NCI-H1694 (cell line): Measurements from ENCODE around the gene DDIT3.

Experiments
- DNase-seq: peaks from one replicate; lab custom pipeline; 2025; lab: John Stamatoyannopoulos, UW

The DDIT3 gene

DNA sequence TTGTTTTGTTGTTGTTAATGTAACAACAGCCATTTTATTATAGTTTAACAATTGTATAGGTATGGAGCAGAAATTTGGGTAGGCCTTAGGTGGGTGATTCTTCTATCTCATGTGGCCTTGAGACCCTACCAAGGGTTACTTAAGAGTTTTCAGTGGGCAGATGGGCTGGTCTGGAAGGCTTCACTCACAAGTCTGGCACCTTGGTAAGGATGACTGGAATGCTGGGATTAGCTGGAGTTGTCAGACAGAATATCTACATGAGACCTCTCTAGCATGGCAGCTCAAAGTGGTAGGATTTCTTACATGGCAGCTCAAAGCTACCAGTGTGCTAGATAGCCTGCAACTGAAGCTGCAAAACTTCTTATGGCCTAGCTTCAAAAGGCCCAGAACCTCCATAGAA is 34.6 kb downstream of the DDIT3 start:
- no peak for DNase-seq

DNA sequence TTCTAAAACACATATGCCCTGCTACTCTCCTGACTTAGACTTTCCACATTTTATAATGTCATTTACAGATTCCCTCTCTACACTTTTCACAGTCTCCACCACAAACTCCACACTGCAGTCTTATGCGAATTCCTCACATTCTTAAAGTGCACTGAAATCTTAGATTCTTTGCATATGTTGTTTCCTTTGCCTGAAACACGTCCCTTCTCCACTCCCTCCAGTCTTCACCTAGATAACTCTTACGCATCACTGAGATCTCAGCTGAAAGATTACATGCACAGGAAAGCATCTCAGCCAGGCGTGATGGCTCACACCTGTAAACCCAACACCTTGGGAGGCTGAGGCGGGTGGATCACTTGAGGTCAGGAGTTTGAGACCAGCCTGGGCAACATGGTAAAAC is 36.8 kb downstream of the DDIT3 start:
- no peak for DNase-seq

DNA sequence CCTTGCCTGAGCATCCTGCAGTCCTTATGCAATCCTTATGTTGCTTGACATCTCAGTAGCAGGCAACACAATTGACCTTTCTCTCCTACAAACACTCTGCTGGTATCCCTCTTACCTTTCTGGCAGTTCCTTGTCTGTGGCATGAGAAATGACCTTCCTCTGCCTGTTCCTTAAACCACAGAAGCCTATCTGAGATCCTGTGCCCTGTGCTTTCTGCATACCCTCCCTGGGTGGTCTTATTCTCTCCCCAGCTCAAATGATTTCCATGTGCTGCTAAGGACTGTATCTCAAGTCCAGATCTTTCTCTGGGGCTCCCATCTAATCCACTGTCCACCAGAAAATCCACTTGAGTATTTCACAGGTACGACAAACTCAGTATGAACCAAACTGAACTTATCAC is 38.6 kb downstream of the DDIT3 start:
- no peak for DNase-seq

DNA sequence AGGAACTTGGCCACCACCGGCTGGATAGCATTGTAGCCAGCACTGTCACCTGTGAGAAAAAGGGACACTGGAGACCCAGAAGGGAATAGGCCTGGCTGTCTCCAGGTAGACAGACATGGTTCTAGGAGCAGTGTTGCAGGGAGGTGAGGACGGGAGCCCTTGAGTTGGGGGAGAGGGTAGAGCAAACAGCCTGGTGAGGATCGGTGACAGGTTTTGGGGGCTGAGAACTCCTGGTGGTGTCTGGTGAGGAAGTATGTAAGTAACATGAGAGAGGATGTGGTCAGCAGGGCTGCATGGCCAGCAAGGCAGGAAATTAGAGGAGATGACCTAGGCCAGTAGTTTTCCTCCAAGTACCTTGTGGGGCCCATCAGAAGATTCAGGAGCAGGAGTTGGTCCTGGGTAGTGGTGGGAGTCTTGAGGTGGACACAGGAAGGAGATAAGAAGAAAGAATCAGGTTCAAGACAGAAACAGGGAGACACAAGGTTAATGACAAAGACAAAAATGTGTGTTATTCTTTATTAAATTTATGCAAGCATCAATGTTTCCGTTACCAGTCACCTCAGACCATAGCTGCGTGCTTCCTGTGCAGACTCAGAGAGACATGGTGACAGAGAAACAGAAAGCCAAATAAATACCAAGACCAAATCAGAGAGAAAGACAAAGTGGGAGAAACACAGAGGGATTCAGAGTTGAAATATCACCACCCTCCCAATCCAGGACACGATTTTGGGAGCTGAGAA is 40.8 kb downstream of the DDIT3 start, which contains the start of gene ARHGAP9:
ARHGAP9 (minus strand) TSS at position 491 of the 740 bp plus-strand sequence; CDS start at position 31, 460 bp downstream.
- DNase-seq: no peak

DNA sequence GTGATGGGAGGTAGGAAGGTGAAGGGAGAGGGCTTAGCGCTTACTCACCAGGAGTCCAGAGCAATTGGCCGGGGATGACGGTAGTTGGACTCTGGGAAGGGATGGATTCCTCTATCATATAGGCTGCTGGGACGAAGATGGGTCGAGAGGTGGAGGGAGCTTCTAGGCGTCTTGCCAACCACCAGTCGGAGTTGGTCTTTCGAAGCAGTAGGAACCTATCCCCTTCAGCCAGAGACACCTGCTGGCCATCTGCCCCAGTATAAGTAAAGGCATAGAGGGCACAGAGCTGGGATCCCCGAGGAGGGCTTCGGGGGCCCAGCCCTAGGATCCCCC is 41.3 kb downstream of the DDIT3 start:
- no peak for DNase-seq

DNA sequence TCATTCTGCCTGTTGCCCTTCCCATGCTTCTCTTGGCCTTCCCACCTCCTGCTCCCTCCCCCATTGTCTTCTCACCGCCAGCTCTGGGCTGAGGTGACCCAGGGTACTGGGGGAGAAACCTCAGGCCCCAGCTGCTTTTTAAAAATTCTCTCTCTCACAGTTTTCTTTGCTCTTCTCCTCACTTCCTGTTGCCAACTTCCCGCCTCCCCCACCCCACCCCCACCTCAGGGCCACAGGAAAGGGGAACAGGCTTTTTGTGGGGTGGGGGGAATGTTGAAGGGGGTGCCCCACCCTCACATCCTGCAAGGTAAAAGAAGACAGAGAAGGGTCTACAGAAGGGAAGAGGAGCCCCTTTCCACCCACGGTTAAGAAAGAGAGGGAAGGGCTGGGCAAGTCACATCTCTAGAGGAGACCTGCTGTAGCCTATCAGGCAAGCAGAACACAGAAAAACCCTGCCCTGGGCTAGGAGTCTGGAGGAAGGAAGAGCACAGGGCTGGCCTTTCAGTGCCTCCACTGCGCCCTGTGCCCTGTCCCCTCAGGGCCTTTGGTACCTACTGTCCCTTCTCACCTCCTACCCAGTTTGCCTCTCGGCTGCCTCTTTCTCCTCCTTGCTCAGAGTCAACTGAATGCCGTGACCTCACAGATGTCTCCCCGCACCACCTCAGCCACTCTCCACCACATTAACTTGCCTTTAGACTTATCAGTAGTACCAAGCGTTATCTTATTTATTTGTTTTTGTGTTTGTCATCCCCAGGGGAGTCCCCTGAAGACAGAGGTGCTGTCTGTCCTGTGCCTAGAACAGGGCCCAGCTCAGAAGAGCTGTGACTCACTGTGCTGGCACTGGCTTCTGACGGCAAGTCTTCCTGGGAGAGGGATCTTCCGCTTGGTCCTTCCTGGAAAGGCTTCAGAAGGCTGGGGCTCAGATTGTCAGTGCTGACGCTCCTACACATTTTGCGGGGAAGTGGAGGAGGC is 42.3 kb downstream of the DDIT3 start:
- DNase-seq: no peak

DNA sequence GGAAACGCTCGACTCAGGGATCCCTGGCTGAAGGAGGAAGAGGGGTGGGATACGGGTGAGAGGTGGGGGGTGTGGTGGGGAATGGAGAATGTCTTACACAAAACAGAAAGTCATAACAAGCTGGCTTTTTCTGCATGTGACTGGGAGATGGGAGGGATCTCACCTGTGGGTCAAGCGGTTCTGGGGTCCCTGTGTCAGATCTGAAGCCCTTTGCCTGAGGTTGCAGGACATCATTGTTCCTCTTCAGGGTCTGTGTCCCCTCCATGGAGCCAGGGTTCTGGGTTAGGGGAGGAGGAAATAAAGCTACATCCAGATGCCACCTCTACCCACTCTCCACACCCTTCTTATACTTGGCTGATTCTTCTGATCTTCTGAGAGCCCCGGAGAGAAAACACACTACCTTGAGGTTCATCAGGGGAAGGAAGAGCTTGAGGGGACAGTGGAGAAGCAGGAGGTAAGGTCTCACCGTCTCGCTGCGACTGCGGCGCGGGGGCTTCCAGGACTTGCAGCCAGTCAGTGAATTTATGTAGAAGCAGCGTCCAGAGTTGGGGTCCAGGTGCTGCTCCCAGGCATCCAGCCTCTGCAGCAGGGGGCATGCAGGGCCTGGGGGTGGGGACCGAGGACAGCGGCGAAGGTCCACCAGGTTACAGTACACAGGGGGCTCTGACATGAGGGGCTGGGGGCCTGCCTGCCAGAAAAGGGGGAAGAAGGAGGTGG is 43.2 kb downstream of the DDIT3 start:
- DNase-seq: no peak

DNA sequence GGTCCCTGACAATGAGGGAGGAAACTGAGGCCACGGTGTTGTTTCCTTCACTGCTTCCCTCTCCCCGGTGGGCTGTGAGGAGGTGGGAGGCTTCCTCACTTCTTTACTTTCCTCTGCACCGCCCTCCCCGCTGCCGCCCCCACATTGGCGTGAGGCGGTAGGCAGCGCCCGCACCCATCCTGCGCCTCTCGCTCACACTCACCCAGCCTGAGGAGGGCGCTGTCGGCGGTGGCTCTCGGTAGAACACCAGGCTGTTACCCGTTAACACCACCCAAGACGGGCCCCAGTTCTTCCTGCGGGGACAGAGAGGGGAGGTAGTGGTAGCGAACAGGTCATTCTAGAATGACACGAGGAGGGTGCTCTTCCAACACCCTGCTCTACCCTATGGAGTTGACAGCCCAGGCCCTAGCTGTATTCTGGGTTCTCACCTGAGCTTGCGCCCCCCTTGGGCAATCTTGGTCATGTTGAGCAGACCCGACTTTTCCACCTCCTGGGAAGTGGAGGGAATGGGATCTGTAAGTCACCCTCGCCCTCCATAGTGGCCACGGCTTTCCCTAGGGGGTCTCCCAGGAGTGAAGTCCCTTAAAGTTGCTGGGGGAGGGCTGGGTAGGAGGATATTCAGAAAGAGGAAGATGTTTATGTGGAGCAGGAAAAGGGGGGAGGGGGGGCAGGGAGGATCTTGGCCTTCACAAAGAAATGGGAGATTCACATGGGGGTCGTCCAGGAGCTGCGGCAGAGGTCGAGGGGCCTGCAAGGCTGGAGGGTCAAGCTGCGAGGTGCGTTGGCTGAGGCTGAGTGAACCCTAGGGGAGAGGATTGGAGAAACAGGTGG is 43.9 kb downstream of the DDIT3 start:
- no peak for DNase-seq

DNA sequence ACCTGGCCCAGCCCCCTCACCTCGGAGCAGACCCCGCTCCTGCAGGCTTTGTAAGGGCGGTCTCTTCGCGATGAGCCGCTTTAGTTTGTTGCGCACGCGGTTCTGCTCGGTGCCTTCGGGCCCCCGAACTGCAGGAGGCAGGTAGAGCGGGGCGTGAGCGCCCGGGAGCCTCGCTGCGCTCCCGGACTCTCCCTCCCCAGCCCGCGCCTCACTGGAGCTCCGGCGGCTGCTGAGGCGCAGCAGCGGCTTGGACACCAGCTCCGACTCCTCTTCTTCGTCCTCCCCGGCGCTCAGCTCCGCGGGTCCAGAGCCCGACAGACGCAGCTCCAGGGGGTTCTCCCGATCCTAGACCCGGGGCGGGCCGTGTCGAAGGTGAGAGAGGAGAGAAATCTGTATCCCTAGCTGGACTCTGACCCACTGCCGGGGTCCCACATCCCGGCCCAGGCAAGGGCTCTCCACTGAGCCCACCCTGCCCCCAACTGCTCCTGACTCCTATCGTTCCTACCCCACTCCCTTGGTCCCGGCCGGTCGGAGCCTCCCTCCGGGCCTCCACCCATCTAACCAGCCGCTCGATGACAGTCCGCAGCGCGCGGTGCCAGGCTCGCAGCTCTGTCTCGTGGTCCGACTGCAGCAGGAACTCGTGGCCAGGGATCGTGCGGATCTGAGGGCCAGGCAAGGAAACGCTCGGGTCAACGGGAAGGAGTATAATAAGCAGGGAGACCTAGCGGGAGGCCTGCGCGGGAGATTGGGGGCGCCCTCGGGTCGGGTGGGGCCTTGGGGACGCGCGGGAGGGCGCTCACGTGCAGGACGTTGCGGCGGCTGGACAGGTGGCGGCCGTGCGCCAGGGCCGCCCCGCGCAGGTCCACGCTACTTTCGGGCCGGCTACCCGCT is 44.8 kb downstream of the DDIT3 start:
- DNase-seq: no peak

DNA sequence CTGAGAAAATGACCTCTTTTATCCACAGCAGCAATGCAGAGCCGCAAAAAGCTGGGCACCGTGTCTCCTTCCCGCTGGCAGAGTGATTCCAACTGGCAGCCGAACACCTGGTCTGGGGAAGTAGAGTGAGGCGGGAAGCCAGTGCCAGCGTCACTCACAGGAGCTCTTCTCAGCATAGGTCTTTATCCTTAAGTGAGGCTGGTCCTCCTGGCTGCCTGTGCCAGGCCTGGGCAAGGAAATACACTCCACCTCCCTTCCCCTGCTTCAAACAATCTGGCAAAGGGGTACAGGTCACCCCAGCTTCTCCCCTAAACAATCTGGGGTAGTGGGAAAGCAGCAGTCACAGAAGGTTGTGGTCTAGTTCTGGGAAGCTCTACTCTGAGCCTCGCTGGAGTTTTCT is 45.5 kb downstream of the DDIT3 start:
- no peak for DNase-seq

DNA sequence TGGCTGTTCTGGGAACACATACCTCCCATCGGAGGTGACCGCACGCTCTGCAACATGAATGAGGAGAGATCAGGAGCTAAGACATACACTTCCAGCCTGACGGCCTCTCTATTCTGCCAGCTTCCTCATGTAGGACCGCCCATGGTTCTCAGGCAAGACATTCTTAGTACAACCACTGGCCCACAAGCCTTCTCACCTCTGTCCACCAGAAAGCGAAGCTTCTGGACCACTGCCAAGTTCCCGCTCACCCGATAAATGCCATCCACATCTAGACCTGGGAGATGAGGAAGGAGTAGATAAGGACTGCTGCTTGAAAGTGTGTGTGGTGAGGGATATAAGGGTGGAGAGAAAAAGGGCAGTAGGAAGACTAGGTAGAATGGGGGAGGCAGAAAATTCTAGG is 45.9 kb downstream of the DDIT3 start:
- DNase-seq: no peak

DNA sequence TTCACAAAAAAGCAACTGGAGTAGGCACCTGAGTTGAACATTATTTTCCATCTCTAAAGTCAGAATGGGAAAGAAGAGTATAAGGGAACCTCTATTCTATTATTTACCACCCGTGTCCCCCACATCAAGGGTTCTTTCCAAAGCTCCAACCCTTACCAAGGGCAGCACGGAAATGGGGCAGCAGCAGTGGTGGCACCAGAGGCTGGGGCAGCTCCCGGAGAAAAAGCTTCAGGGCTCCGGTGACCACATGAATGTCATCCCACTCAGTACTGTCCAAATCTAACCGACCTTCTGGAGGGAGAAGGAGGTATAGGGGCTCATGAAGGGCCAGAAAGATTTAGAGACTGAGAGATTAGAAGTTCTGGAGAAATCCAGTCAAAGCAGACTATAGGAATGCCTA is 46.4 kb downstream of the DDIT3 start:
- no peak for DNase-seq

DNA sequence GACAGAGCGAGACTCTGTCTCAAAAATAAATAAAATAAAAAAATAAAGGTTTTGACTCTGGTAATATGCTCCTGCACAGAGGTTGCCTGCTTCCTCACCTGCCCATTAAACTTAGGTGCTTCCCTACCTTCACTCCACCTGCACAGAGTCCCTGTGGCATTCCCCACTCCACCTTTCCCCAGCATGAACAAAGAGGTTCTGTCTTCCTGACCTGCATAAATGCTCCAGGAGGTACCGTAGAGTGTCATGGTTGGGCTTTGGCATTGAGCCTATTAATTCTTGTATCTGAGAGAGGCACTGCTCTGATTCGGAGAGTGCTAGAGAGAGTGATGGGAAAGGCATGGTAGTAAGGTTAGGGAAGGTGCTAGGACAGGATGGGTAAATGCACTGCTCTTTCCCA is 46.9 kb downstream of the DDIT3 start:
- DNase-seq: no peak

DNA sequence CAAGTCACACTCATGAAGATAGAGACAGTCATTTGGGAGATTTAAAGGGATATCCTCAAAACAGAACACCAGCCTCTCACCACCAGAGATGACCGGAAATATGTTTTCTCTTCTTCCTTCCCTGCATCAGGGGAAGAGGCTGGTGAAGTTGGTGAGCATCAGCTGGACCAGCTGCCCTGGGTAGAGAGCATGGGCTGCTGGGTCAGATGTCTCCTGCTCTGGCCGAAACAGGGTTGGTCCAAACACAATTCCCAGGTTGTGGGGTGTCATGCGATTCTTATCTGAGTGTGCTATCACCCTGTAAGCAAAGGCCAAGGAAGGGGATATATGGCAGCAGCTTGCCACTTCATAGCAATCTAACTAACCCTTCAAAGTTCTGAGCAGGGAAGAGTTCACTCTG is 47.9 kb downstream of the DDIT3 start:
- no peak for DNase-seq

DNA sequence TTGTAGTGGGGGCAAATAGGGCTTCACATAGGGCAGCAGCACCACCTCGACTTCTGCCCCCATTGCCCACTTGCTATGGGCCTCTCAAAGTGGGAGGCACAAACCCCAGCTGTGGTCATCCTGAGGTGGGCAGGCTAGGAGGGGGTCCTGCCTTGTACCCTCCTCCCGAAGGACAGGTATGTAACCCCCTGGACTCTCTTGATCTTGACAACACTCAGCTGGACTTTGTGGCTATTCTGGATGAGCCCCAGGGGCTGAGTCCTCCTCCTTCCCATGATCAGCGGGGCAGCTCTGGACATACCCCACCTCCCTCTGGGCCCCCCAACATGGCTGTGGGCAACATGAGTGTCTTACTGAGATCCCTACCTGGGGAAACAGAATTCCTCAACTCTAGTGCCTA is 48.7 kb downstream of the DDIT3 start:
- no peak for DNase-seq

DNA sequence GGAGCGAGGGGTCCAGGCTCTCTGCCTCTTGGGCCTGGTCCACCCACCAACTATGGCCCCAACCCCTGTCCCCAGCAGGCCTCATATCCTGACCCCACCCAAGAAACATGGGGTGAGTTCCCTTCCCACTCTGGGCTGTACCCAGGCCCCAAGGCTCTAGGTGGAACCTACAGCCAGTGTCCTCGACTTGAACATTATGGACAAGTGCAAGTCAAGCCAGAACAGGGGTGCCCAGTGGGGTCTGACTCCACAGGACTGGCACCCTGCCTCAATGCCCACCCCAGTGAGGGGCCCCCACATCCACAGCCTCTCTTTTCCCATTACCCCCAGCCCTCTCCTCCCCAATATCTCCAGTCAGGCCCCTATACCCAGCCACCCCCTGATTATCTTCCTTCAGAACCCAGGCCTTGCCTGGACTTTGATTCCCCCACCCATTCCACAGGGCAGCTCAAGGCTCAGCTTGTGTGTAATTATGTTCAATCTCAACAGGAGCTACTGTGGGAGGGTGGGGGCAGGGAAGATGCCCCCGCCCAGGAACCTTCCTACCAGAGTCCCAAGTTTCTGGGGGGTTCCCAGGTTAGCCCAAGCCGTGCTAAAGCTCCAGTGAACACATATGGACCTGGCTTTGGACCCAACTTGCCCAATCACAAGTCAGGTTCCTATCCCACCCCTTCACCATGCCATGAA is 49.2 kb downstream of the DDIT3 start:
- DNase-seq: no peak

DNA sequence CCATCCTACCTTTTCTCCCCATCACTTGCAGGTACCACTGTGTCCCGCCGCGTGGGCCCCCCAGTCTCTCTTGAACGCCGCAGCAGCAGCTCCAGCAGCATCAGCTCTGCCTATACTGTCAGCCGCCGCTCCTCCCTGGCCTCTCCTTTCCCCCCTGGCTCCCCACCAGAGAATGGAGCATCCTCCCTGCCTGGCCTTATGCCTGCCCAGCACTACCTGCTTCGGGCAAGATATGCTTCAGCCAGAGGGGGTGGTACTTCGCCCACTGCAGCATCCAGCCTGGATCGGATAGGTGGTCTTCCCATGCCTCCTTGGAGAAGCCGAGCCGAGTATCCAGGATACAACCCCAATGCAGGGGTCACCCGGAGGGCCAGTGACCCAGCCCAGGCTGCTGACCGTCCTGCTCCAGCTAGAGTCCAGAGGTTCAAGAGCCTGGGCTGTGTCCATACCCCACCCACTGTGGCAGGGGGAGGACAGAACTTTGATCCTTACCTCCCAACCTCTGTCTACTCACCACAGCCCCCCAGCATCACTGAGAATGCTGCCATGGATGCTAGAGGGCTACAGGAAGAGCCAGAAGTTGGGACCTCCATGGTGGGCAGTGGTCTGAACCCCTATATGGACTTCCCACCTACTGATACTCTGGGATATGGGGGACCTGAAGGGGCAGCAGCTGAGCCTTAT is 49.9 kb downstream of the DDIT3 start:
- DNase-seq: no peak

DNA sequence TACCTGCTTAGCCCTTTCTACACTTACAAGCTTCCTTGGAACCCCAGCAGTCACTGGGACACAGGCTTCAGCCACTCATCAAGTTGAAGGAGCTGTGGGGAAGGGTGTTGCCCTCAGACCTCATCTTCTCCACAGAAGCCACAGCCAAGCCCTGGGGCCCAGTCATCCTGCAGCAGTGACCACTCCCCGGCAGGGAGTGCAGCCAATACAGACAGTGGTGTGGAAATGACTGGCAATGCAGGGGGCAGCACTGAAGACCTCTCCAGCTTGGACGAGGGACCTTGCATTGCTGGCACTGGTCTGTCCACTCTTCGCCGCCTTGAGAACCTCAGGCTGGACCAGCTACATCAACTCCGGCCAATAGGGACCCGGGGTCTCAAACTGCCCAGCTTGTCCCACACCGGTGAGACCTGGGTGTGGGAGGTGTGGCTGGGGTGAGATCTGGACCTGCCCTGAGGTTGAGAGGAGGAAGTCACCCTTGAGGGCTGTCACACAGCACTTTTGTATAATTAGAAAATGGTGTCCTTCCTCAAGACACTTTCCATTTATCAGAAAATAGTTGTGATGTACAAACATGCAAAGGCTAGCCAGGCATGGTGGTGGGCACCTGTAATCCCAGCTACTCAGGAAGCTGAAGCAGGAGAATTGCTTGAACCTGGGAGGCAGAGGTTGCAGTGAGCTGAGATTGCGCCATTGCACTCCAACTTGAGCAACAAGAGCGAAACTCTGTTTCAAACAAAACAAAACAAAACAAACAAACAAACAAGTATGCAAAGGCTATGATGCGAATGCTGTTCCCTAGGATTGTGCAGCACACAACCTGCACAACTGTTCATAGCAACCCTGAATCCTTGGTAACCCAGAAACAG is 50.8 kb downstream of the DDIT3 start:
- DNase-seq: no peak

DNA sequence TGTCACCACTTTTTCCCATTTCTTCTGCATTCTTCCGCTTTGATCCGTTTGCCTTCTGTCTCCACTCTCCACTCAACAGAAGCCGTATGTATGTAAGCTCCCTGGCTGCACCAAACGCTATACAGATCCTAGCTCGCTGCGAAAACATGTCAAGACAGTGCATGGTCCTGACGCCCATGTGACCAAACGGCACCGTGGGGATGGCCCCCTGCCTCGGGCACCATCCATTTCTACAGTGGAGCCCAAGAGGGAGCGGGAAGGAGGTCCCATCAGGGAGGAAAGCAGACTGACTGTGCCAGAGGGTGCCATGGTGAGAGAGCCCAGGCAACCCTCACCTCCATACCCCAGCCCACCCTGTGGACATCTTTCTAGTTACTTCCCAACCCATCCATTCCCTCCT is 52.4 kb downstream of the DDIT3 start:
- DNase-seq: no peak
